H1 (cell line): ENCODE data around the gene SECTM1. TPM values are rescaled to one million over a fixed set of nuclear protein-coding genes. Genes with fewer than 3 reads are reported as not detected.

ENCODE experiments used
- CTCF ChIA-PET: fragments of 300-600 bp; sonication (Branson Sonifier 250); formaldehyde crosslinking; loops from one replicate; lab custom pipeline; 2021; ENCODE audit not compliant: partially characterized antibody; lab: Charles Lee
- POLR2A ChIA-PET: fragments of 300-600 bp; sonication (Branson Sonifier 250); formaldehyde crosslinking; loops from one replicate; lab custom pipeline; 2021; ENCODE audit warnings: inconsistent platforms; ENCODE audit not compliant: partially characterized antibody; lab: Charles Lee
- DNase-seq, 2 experiments: peaks; one replicate each; pipeline versions ENCODE4 v3.0.0 to v3.0.0-alpha.2; 2010 to 2022; ENCODE audit warnings: low spot score in 2 of 2, low read depth in 1 of 2, mixed read lengths in 1 of 2
- FAIRE-seq: peaks from 2 replicates; lab custom pipeline; 2011; peaks lifted over from hg19 to GRCh38; lab: Jason Lieb, UNC
- H2AFZ ChIP-seq: 2 replicates; pipeline ENCODE4 v1.8.1; 2012; ENCODE audit warnings: low read length, inconsistent platforms
- H2AK5ac ChIP-seq: 2 replicates; pipeline ENCODE4 v1.6.1; 2013; ENCODE audit warnings: low read depth, low read length
- H2BK120ac ChIP-seq: replicated peaks from 2 replicates; pipeline ENCODE3; 2013; ENCODE audit warnings: low read depth, low read length, inconsistent platforms
- H2BK12ac ChIP-seq: 2 replicates; pipeline ENCODE4 v1.6.1; 2013; ENCODE audit warnings: low read depth, low read length
- H2BK15ac ChIP-seq: 2 replicates; pipeline ENCODE4 v1.6.1; 2013; ENCODE audit warnings: low read length
- H2BK20ac ChIP-seq: 2 replicates; pipeline ENCODE4 v1.6.1; 2013; ENCODE audit warnings: low read length
- H2BK5ac ChIP-seq: 2 replicates; pipeline ENCODE4 v1.6.1; 2013; ENCODE audit warnings: low read depth, low read length
- H3K14ac ChIP-seq: 2 replicates; pipeline ENCODE4 v1.6.1; 2013; ENCODE audit warnings: inconsistent platforms; ENCODE audit not compliant: insufficient read length
- H3K18ac ChIP-seq: 2 replicates; pipeline ENCODE4 v1.6.1; 2013; ENCODE audit warnings: low read length; ENCODE audit errors: extremely low read depth
- H3K23ac ChIP-seq: 2 replicates; pipeline ENCODE4 v1.6.1; 2013; ENCODE audit warnings: inconsistent platforms; ENCODE audit not compliant: insufficient read length
- H3K23me2 ChIP-seq: 2 replicates; pipeline ENCODE4 v1.6.1; 2013; ENCODE audit warnings: low read depth, low read length
- H3K27ac ChIP-seq: 2 replicates; pipeline ENCODE4 v1.6.1; 2011; ENCODE audit warnings: low read depth, low read length, inconsistent platforms
- H3K27me3 ChIP-seq, 4 experiments: replicated peaks in 1 of 4; 1 replicate in 1 of 4; 2 replicates in 3 of 4; pipeline versions ENCODE4 v1.6.1 to v1.8.1; 2011 to 2013; ENCODE audit warnings: low read length in 3 of 4, mild to moderate bottlenecking in 3 of 4, inconsistent platforms in 2 of 4, mixed read lengths in 2 of 4, moderate library complexity in 1 of 4; ENCODE audit not compliant: control insufficient read depth in 3 of 4, insufficient read depth in 3 of 4; ENCODE audit errors: extremely low read depth in 1 of 4
- H3K36me3 ChIP-seq, 4 experiments: 2 replicates each; pipeline versions ENCODE4 v1.6.1 to v1.8.1; 2011 to 2013; ENCODE audit warnings: mild to moderate bottlenecking in 4 of 4, low read length in 3 of 4, moderate library complexity in 2 of 4, control low read depth in 1 of 4, inconsistent platforms in 1 of 4; ENCODE audit not compliant: insufficient read depth in 4 of 4, control insufficient read depth in 2 of 4
- H3K4ac ChIP-seq: replicated peaks from 2 replicates; pipeline ENCODE3; 2013; ENCODE audit warnings: low read length, low read depth, mixed read lengths, inconsistent platforms; ENCODE audit not compliant: insufficient read length
- H3K4me1 ChIP-seq, 4 experiments: replicated peaks in 1 of 4; 1 replicate in 1 of 4; 2 replicates in 3 of 4; pipeline versions ENCODE4 v1.6.1 to v1.8.1; 2011 to 2013; ENCODE audit warnings: low read length in 3 of 4, inconsistent platforms in 2 of 4, mixed read lengths in 1 of 4; ENCODE audit not compliant: insufficient read depth in 4 of 4, control insufficient read depth in 3 of 4
- H3K4me2 ChIP-seq, 2 experiments: 2 replicates each; pipeline versions ENCODE4 v1.6.1 to v1.8.1; 2011 to 2013; ENCODE audit warnings: low read depth in 2 of 2, low read length in 2 of 2, control low read depth in 1 of 2, inconsistent platforms in 1 of 2, mild to moderate bottlenecking in 1 of 2; ENCODE audit not compliant: insufficient read depth in 1 of 2
- H3K4me3 ChIP-seq, 4 experiments: fragments of 200-600, 300-600 bp in 1 of 4; sonication (generic), shearing (Covaris generic), sonication (Bioruptor Twin) in 1 of 4; 2 replicates each; pipeline versions ENCODE4 v1.5.1 to v1.8.1; 2011 to 2016; ENCODE audit warnings: low read length in 4 of 4, low read depth in 3 of 4, control low read depth in 2 of 4, inconsistent platforms in 2 of 4, mild to moderate bottlenecking in 2 of 4, mixed read lengths in 1 of 4, moderate library complexity in 1 of 4; ENCODE audit not compliant: insufficient read depth in 2 of 4; ENCODE audit errors: extremely low read depth in 1 of 4
- H3K56ac ChIP-seq: replicated peaks from 2 replicates; pipeline ENCODE3; 2013; ENCODE audit warnings: low read depth, mild to moderate bottlenecking, mixed read lengths, low read length, inconsistent platforms; ENCODE audit not compliant: insufficient read length
- H3K79me1 ChIP-seq: 2 replicates; pipeline ENCODE4 v1.6.1; 2013; ENCODE audit warnings: low read depth, low read length, control low read depth
- H3K79me2 ChIP-seq, 2 experiments: 2 replicates each; pipeline versions ENCODE4 v1.6.1 to v1.8.1; 2012 to 2013; ENCODE audit warnings: low read length in 2 of 2, mild to moderate bottlenecking in 2 of 2, inconsistent platforms in 1 of 2; ENCODE audit not compliant: insufficient read depth in 2 of 2, control insufficient read depth in 1 of 2
- H3K9ac ChIP-seq, 4 experiments: replicated peaks in 1 of 4; 1 replicate in 1 of 4; 2 replicates in 3 of 4; pipeline versions ENCODE4 v1.6.1 to v1.8.1; 2011 to 2013; ENCODE audit warnings: low read depth in 3 of 4, low read length in 3 of 4, control low read depth in 2 of 4, mild to moderate bottlenecking in 2 of 4, moderate library complexity in 2 of 4, inconsistent platforms in 1 of 4; ENCODE audit errors: extremely low read depth in 1 of 4
- H3K9me3 ChIP-seq, 2 experiments: 2 replicates each; pipeline versions ENCODE4 v1.6.1 to v1.8.1; 2012 to 2013; ENCODE audit warnings: mild to moderate bottlenecking in 2 of 2, moderate library complexity in 2 of 2, control low read depth in 1 of 2, inconsistent platforms in 1 of 2, low read depth in 1 of 2, low read length in 1 of 2, mixed read lengths in 1 of 2; ENCODE audit not compliant: insufficient read depth in 2 of 2
- H4K20me1 ChIP-seq, 2 experiments: replicated peaks in 1 of 2; 2 replicates each; pipeline versions ENCODE3 to v1.8.1; 2011 to 2013; ENCODE audit warnings: inconsistent platforms in 2 of 2, low read length in 2 of 2, mild to moderate bottlenecking in 1 of 2; ENCODE audit not compliant: insufficient read depth in 2 of 2, control insufficient read depth in 1 of 2
- H4K5ac ChIP-seq: 2 replicates; pipeline ENCODE4 v1.6.1; 2013; ENCODE audit warnings: low read length, low read depth, mixed read lengths, inconsistent platforms; ENCODE audit not compliant: insufficient read length
- H4K8ac ChIP-seq: 2 replicates; pipeline ENCODE4 v1.8.0; 2013; ENCODE audit warnings: mild to moderate bottlenecking, moderate library complexity, low read length, inconsistent platforms; ENCODE audit not compliant: insufficient read depth; ENCODE audit errors: extremely low read depth
- H4K91ac ChIP-seq: replicated peaks from 2 replicates; pipeline ENCODE3; 2013; ENCODE audit warnings: low read length, mixed read lengths, inconsistent platforms; ENCODE audit not compliant: insufficient read length
- EZH2 ChIP-seq: fragments of 200-600 bp; sonication (generic); IDR thresholded peaks from 2 replicates; pipeline ENCODE4 v1.7.1; 2012; ENCODE audit warnings: low read depth, mild to moderate bottlenecking, moderate library complexity, low read length, inconsistent platforms; ENCODE audit not compliant: severe bottlenecking
- WGBS, 2 experiments: shearing (Covaris generic) in 1 of 2; methylation state at CpG; one replicate each; pipeline versions ENCODE4 v1.1.6 to v1.1.7; 2013 to 2015; ENCODE audit warnings: low lambda C conversion rate in 2 of 2, mixed read lengths in 2 of 2, inconsistent platforms in 1 of 2, low coverage in 1 of 2, missing lambda C conversion rate in 1 of 2; ENCODE audit not compliant: insufficient replicate concordance in 2 of 2, insufficient coverage in 1 of 2, insufficient read length in 1 of 2; ENCODE audit errors: extremely low coverage in 1 of 2, missing lambda C conversion rate in 1 of 2; 5-methylcytosine and 5-hydroxymethylcytosine counted together
- polyA plus RNA-seq, 7 experiments: library from polyadenylated mRNA; depleted of rRNA in 3 of 7; stranded (reverse) in 5 of 7; unstranded in 2 of 7; fragments of >200 nt in 5 of 7; fragments of 200-250 nt in 2 of 7; gene quantifications; 1 replicate in 5 of 7; 2 replicates in 1 of 7; 4 replicates in 1 of 7; pipeline versions ENCODE4 v1.2.1 to v1.2.3, GENCODE V29; 2011 to 2013; ENCODE audit warnings: missing spikeins in 2 of 7, mixed read lengths in 2 of 7
- total RNA-seq: library from RNA; stranded (reverse); fragmentation: NEBNext Ultra II Directional; extraction: Animal tissue kit (Norgen Biotek cat#: 25700); gene quantifications from 2 replicates; pipeline ENCODE4 v1.2.1, GENCODE V29; 2021
- TF ChIP-seq, protein P1 (sequence below): IDR thresholded peaks from 2 replicates; pipeline ENCODE4 v1.6.1; 2011; ENCODE audit warnings: low read length, improper control_type of control experiment

The SECTM1 gene
- total and polyA plus RNA-seq, 2 of the 8 experiments (the other 6 are each of a cell fraction or from before 2014, with no cell fraction given): 0.20 to 0.65 TPM

DNA sequence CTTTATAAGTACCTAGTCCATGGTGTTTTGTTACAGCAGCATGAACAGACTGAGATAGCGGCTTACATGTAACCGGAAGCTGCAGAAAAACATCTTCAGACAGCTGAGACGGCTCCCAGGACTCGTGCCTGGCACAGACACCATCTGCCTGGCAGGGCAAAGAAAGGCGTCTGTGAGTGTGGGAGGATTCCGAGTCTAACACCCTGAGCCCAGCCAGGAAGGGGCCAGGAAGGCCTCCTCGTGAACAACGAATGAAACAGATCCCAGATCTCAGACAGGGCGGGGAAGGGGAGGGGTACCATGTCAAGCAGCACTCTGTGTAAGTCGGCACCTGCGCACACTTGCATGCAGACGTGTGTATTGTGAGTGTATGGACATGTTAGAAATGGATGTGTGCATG, 55.7 kb downstream of the SECTM1 start:
- no peak overlapping the region for H3K9ac ChIP-seq
- H4K8ac ChIP-seq: peak overlapping the region; percentile 15; the same call in 1 of the 2 replicates
- no peak overlapping the region for H2BK15ac ChIP-seq
- no peak overlapping the region for H2AFZ ChIP-seq
- H3K27ac ChIP-seq: no peak overlapping the region
- no peak overlapping the region for H3K4ac ChIP-seq
- no peak overlapping the region for H3K23ac ChIP-seq
- POLR2A ChIA-PET: interaction anchor here (0.9 kb wide), 1 partner anchor 14 kb away, joined by 4 read pairs; no protein-coding TSS in a partner anchor
- FAIRE-seq (no peak), DNase-seq (no peak)
- H2BK120ac ChIP-seq: no peak overlapping the region
- peaks cover 2% of the 10 kb centered on the region; the same call in 1 of the 2 replicates for H3K23me2 ChIP-seq
- H4K5ac ChIP-seq: no peak overlapping the region
- H3K4me2 ChIP-seq: no peak overlapping the region
- CTCF ChIA-PET: no interaction called here
- H3K56ac ChIP-seq: no peak overlapping the region
- H3K4me1 ChIP-seq: peaks cover 0 to 17% (median 7%) of the 10 kb centered on the region in 4 experiments; a peak in 6 of 7 replicates
- no peaks in the 10 kb centered on the region for H3K79me2 ChIP-seq
- no peak overlapping the region for H2BK5ac ChIP-seq
- H4K91ac ChIP-seq: peak overlapping the region; percentile 23
- H2BK12ac ChIP-seq: no peak overlapping the region
- no peaks in the 10 kb centered on the region; the same call in 1 of the 2 replicates for H3K79me1 ChIP-seq
- 93% methylated on average over 12 of the region's 12 CpGs; no CpG with 5 or more reads in 1 of the 2 experiments for WGBS, 2 experiments
- no peak overlapping the region for H3K18ac ChIP-seq
- H3K4me3 ChIP-seq: no peak overlapping the region
- H3K14ac ChIP-seq: no peak overlapping the region
- H2AK5ac ChIP-seq: no peak overlapping the region; the same call in 1 of the 2 replicates
- no peaks in the 10 kb centered on the region; a peak in 1 of 8 replicates for H3K36me3 ChIP-seq
- peaks cover 0 to 11% of the 10 kb centered on the region in 2 experiments for H4K20me1 ChIP-seq
- H3K9me3 ChIP-seq: no peaks in the 10 kb centered on the region
- no peak overlapping the region for H2BK20ac ChIP-seq
- peaks cover 0 to 5% (median 5%) of the 10 kb centered on the region in 4 experiments; a peak in 3 of 7 replicates for H3K27me3 ChIP-seq
- TF ChIP-seq, protein P1, sequence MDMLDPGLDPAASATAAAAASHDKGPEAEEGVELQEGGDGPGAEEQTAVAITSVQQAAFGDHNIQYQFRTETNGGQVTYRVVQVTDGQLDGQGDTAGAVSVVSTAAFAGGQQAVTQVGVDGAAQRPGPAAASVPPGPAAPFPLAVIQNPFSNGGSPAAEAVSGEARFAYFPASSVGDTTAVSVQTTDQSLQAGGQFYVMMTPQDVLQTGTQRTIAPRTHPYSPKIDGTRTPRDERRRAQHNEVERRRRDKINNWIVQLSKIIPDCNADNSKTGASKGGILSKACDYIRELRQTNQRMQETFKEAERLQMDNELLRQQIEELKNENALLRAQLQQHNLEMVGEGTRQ: no peak
- TF ChIP-seq EZH2: no peak
